Calu3 (cell line): Measurements from ENCODE around the gene CNOT8. TPM values are rescaled to one million over a fixed set of nuclear protein-coding genes. Genes with fewer than 3 reads are reported as not detected.

Experiments
- BruUV-seq: library from RNA; stranded (reverse); fragments of 400-500 nt; replicated peaks from 2 replicates; lab custom pipeline; 2021; lab: Mats Ljungman, UMichigan
- CTCF ChIA-PET: fragments of 300-600 bp; sonication (Branson Sonifier 250); formaldehyde crosslinking; loops from one replicate; lab custom pipeline; 2022; ENCODE audit warnings: antibody characterized with exemption; lab: Charles Lee
- DNase-seq: peaks from one replicate; pipeline ENCODE4 v3.0.0; 2022
- H3K27ac Mint-ChIP-seq: one replicate; pipeline ENCODE4 v1.8.0; 2022; ENCODE audit warnings: mixed read lengths; ENCODE audit not compliant: unreplicated experiment
- H3K27me3 Mint-ChIP-seq: one replicate; pipeline ENCODE4 v1.8.0; 2022; ENCODE audit warnings: mixed read lengths; ENCODE audit not compliant: unreplicated experiment
- H3K36me3 Mint-ChIP-seq: one replicate; pipeline ENCODE4 v1.8.0; 2022; ENCODE audit warnings: mild to moderate bottlenecking, moderate library complexity, mixed read lengths; ENCODE audit not compliant: insufficient read depth, unreplicated experiment
- H3K4me1 Mint-ChIP-seq: one replicate; pipeline ENCODE4 v1.8.0; 2022; ENCODE audit warnings: mild to moderate bottlenecking, low read depth, mixed read lengths; ENCODE audit not compliant: unreplicated experiment
- H3K4me3 Mint-ChIP-seq: one replicate; pipeline ENCODE4 v1.8.0; 2022; ENCODE audit warnings: mild to moderate bottlenecking, low read depth, moderate library complexity, mixed read lengths; ENCODE audit not compliant: unreplicated experiment
- H3K9me3 Mint-ChIP-seq: one replicate; pipeline ENCODE4 v1.8.0; 2022; ENCODE audit warnings: low read depth, mixed read lengths; ENCODE audit not compliant: unreplicated experiment
- intact Hi-C: fragments of 100-400 bp; cut with micrococcal nuclease; formaldehyde crosslinking; loops from one replicate; pipeline ENCODE4 v1.10.0; 2022; ENCODE audit not compliant: unreplicated experiment
- total RNA-seq: library from RNA; stranded (reverse); gene quantifications from 2 replicates; pipeline ENCODE4 v1.2.3, GENCODE V29; 2022
- TF ChIP-seq, protein P1 (sequence below): fragments of 200-600 bp; IDR thresholded peaks from one replicate; pipeline ENCODE4 v1.8.0; 2022; ENCODE audit warnings: antibody characterized with exemption; ENCODE audit not compliant: unreplicated experiment

The CNOT8 gene
- total RNA-seq, 1 experiment from 2014 or later: 63.0 TPM

DNA sequence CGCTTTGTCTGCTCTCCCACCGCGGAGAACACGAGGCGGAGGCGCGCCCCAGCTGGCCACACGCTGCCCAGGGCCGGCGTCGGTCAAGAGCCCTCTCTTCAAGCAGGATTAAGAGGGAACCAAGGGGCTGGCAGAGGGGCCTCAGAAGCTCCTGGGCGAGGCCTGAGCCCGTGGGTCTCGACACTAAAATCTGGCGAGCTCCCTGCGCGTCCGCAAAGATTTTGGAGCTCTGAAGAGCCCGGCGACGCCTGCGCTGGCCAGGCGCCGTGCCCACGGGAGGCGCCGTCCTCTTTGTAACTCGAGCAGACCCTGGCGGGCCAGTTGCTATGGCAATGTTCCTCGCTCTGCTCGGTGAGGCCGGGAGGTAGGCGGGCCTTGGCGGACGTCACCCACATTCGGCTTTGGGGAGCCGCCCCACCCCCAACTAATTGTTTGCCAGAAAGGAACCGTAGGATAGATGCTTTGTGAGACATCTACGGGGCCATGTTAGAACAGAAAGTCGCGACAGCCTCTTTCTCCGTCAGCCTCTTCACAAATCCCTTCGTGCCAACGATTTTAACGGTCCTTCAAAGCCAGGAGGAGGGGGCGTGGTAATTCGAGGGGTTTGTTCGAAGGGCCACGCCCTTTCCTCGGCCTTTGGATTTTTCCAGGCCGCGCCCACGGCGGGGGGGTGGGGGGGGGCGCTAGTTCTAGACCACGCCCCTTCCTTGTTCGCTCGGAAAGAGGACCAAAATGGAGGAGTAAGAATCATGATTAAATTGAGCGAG, 714 bp upstream of the CNOT8 start:
- Mint-ChIP-seq H3K36me3 (peaks cover 35% of the 10 kb centered on the region), H3K27ac (peak overlapping the region; percentile 95), H3K9me3 (no peaks in the 10 kb centered on the region), H3K4me3 (peak overlapping the region; percentile 100), H3K4me1 (peaks cover 23% of the 10 kb centered on the region), H3K27me3 (no peaks in the 10 kb centered on the region)
- no TSS peak for BruUV-seq
- DNase-seq: peak; percentile 97
- intact Hi-C loops: loop anchor here (2.0 kb wide), 2 partner anchors 99 to 207 kb away; no protein-coding TSS in a partner anchor
- CTCF ChIA-PET: interaction anchor here (0.6 to 1.2 kb wide), 3 partner anchors 11 to 207 kb away, joined by 3 to 4 read pairs (median 3); no protein-coding TSS in a partner anchor
- TF ChIP-seq, protein P1, sequence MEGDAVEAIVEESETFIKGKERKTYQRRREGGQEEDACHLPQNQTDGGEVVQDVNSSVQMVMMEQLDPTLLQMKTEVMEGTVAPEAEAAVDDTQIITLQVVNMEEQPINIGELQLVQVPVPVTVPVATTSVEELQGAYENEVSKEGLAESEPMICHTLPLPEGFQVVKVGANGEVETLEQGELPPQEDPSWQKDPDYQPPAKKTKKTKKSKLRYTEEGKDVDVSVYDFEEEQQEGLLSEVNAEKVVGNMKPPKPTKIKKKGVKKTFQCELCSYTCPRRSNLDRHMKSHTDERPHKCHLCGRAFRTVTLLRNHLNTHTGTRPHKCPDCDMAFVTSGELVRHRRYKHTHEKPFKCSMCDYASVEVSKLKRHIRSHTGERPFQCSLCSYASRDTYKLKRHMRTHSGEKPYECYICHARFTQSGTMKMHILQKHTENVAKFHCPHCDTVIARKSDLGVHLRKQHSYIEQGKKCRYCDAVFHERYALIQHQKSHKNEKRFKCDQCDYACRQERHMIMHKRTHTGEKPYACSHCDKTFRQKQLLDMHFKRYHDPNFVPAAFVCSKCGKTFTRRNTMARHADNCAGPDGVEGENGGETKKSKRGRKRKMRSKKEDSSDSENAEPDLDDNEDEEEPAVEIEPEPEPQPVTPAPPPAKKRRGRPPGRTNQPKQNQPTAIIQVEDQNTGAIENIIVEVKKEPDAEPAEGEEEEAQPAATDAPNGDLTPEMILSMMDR: no peak

DNA sequence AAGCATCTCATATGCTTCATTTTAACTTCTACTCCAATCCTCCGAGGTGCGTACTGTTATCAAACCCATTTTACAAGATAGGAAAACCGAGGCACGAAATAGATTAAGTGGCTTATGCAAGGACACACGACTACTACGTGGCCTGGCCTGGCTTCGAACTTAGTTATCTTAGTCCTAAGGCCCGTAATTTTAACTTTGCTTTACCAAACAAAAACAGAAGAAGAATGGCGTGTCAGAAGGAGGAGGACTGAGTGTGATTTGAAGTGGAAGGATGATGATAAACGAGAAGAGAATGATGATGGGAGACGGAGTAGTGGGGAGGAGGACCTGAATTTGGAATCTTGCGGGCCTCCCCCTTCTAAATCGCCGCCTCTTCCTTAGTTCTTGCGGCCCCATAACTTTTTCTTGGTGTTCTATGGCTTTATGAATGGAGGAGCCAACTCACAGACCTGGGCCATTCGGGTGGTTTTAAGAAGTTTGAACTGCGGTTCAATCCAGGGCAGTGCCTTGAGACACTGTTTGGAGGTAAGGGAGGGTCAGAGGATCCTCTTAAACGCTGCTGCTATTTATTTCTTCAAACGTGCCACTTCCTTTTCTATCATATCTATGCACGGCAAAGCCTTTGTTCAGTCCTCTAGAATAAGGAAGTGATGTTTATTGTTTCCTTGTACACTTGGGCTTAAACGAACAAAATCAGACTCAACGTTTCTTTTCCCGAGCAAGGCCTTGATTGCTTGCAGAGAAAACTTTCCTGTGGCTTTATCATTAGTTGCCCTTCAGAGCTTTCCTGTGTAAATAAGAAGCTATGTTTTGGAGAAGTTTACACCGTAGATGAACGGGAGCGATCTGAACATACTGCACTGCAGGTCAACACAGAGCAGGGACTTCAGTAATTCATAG, 795 bp downstream of the CNOT8 start:
- Mint-ChIP-seq H3K4me1 (peaks cover 23% of the 10 kb centered on the region), H3K27me3 (no peaks in the 10 kb centered on the region), H3K9me3 (no peaks in the 10 kb centered on the region), H3K36me3 (peaks cover 35% of the 10 kb centered on the region), H3K4me3 (peak overlapping the region; percentile 100), H3K27ac (peak overlapping the region; percentile 95)
- CTCF ChIA-PET: interaction anchor here (0.6 to 1.0 kb wide), 5 partner anchors 27 to 894 kb away, joined by 3 to 7 read pairs (median 3); no protein-coding TSS in a partner anchor
- intact Hi-C loops: loop anchor here (2.0 kb wide), 1 partner anchor 208 kb away; no protein-coding TSS in a partner anchor
- BruUV-seq: TSS peak; percentile 46
- no peak for DNase-seq
- TF ChIP-seq, protein P1: no peak

- peak overlapping the region; percentile 95 for H3K27ac Mint-ChIP-seq
- BruUV-seq: no TSS peak
- CTCF ChIA-PET: interaction anchor here (0.6 to 0.9 kb wide), 2 partner anchors 94 to 96 kb away, joined by 3 to 4 read pairs; no protein-coding TSS in a partner anchor
- DNase-seq: peak; percentile 28
- peak overlapping the region; percentile 100 for H3K4me3 Mint-ChIP-seq
- H3K36me3 Mint-ChIP-seq: peaks cover 38% of the 10 kb centered on the region
- intact Hi-C loops: no loop called here
- TF ChIP-seq, protein P1: no peak
- H3K4me1 Mint-ChIP-seq: peaks cover 23% of the 10 kb centered on the region
- no peaks in the 10 kb centered on the region for H3K27me3 Mint-ChIP-seq
- no peaks in the 10 kb centered on the region for H3K9me3 Mint-ChIP-seq
Measured at GRCh38 chr5:154860123-154860522, 1.7 kb downstream of the CNOT8 start.

- Mint-ChIP-seq H3K4me3 (peak overlapping the region; percentile 100), H3K27ac (peak overlapping the region; percentile 24), H3K4me1 (peaks cover 23% of the 10 kb centered on the region), H3K27me3 (no peaks in the 10 kb centered on the region), H3K36me3 (peaks cover 44% of the 10 kb centered on the region), H3K9me3 (no peaks in the 10 kb centered on the region)
- no peak for DNase-seq
- BruUV-seq: no TSS peak
- intact Hi-C loops: no loop called here
- CTCF ChIA-PET: interaction anchor here (0.6 to 0.9 kb wide), 2 partner anchors 94 to 97 kb away, joined by 3 to 4 read pairs; no protein-coding TSS in a partner anchor
- TF ChIP-seq, protein P1: no peak
Measured at GRCh38 chr5:154860765-154861164, 2.3 kb downstream of the CNOT8 start.
